ENCODE measurements around the gene ZFR.

GRCh38 chr5:32439086-32439642 lies 5.4 kb downstream of the ZFR start:
- TF ChIP-seq CTCF (IDR thresholded peaks at IDR 0.05) (no peak), POLR2A (IDR thresholded peaks at IDR 0.05) (no peak)

Measured in esophagus squamous epithelium (tissue), 4 donors.